ENCODE data around the gene PP2D1. TPM values are rescaled to one million over a fixed set of nuclear protein-coding genes. Genes with fewer than 3 reads are reported as not detected.
"Not testable (repeated sequence)": the region's sequence is repeated elsewhere in the genome, so short reads cannot be mapped to it uniquely, and the experiment has no call there.

PP2D1 gene
- total and polyA plus RNA-seq, 9 of the 15 experiments (the other 6 are each of a cell fraction or from before 2014, with no cell fraction given), result 0.07 to 0.10 TPM; not detected in 7

- Histone ChIP-seq H2AFZ (ENCODE audit: low read depth, low read length) (no peak overlapping the region), H3K4me1 (replicated peaks in 1 of 2; ENCODE audit: control insufficient read depth in 2 of 2, insufficient read depth in 2 of 2, low read length in 2 of 2) (peaks cover 6 to 21% of the 10 kb centered on the region in 2 experiments; a peak in 4 of 5 replicates), H3K4me3 (no peak overlapping the region), H3K4me2 (ENCODE audit: insufficient read depth, low read length) (no peak overlapping the region), H3K27ac (ENCODE audit: extremely low read depth, low read depth, low read length) (no peak overlapping the region), H4K20me1 (replicated peaks; ENCODE audit: control insufficient read depth, insufficient read depth, low read length) (0 out of 2 replicates have a peak, but pooled peaks cover 5% of the 10 kb centered on the region), H3K27me3 (ENCODE audit: control insufficient read depth in 2 of 2, insufficient read depth in 2 of 2, low read length in 2 of 2) (no peaks in the 10 kb centered on the region), H3K9ac (ENCODE audit: insufficient read depth in 1 of 2, low read depth in 2 of 2, low read length in 2 of 2) (no peak overlapping the region), H3K9me3 (replicated peaks; ENCODE audit: control insufficient read depth, insufficient read depth, low read depth, low read length) (no peaks in the 10 kb centered on the region), H3K79me2 (ENCODE audit: control insufficient read depth, insufficient read depth, low read length) (peaks cover 99% of the 10 kb centered on the region), H3K36me3 (ENCODE audit: control insufficient read depth, insufficient read depth, low read length) (peaks cover 71% of the 10 kb centered on the region), H3K9me1 (ENCODE audit: control insufficient read depth, insufficient read depth, low read length) (peaks cover 2% of the 10 kb centered on the region)
- 71% methylated on average over 4 of the region's 4 CpGs for WGBS (ENCODE audit: insufficient coverage, low coverage, missing lambda C conversion rate)
- DNase-seq (ENCODE audit: extremely low read depth in 1 of 4, low spot score in 3 of 4) (no peak), ATAC-seq (no peak), FAIRE-seq (no peak)
- intact Hi-C loops (cut with micrococcal nuclease), result no loop called here
- no TSS peak for BruUV-seq (replicated peaks)
- 0 out of 2 replicates have a peak, but pooled peaks have one; percentile 25 for TF ChIP-seq SMARCA5 (IDR thresholded peaks at IDR 0.05)
- TF ChIP-seq RBM25 (IDR thresholded peaks at IDR 0.05; ENCODE audit: low read depth, low read length, severe bottlenecking), result peak; percentile 20
- TF ChIP-seq TFAM (CRISPR knock-in tag; conservative IDR thresholded peaks at IDR 0.05), result no peak
- peak; percentile 90 for TF ChIP-seq ZNF121 (CRISPR knock-in tag; conservative IDR thresholded peaks at IDR 0.05)
- TF ChIP-seq ETV5 (CRISPR knock-in tag; IDR thresholded peaks at IDR 0.05; ENCODE audit: low read depth), result no peak
- ChIA-PET CTCF (ENCODE audit: low intra/inter-chr PET ratio) (no interaction called here), POLR2A (interaction anchor here (1.0 to 6.1 kb wide), 2 partner anchors 11 kb away, joined by 4 to 34 read pairs; no protein-coding TSS in a partner anchor)
- in situ Hi-C loops (cut with MboI), result no loop called here
Measured at GRCh38 chr3:19959505-19959904, 52.6 kb downstream of the PP2D1 start.

GRCh38 chr3:19957354-19957753 lies 54.7 kb downstream of the PP2D1 start:
- H3K27ac ChIP-seq (ENCODE audit: extremely low read depth, low read depth, low read length); in situ Hi-C loops (cut with MboI); H3K4me2 ChIP-seq (ENCODE audit: insufficient read depth, low read length); H3K27me3 ChIP-seq (ENCODE audit: control insufficient read depth in 2 of 2, insufficient read depth in 2 of 2, low read length in 2 of 2); H3K9me1 ChIP-seq (ENCODE audit: control insufficient read depth, insufficient read depth, low read length); CTCF ChIA-PET (ENCODE audit: low intra/inter-chr PET ratio); H3K4me3 ChIP-seq; H4K20me1 ChIP-seq (replicated peaks; ENCODE audit: control insufficient read depth, insufficient read depth, low read length); DNase-seq (ENCODE audit: extremely low read depth in 1 of 4, low spot score in 3 of 4); H3K9me3 ChIP-seq (replicated peaks; ENCODE audit: control insufficient read depth, insufficient read depth, low read depth, low read length); BruUV-seq (replicated peaks); intact Hi-C loops (cut with micrococcal nuclease); H2AFZ ChIP-seq (ENCODE audit: low read depth, low read length); FAIRE-seq; H3K9ac ChIP-seq (ENCODE audit: insufficient read depth in 1 of 2, low read depth in 2 of 2, low read length in 2 of 2): not testable (repeated sequence)
- peaks cover 6 to 21% of the 10 kb centered on the region in 2 experiments; a peak in 4 of 5 replicates for H3K4me1 ChIP-seq (replicated peaks in 1 of 2; ENCODE audit: control insufficient read depth in 2 of 2, insufficient read depth in 2 of 2, low read length in 2 of 2)
- POLR2A ChIA-PET, result interaction anchor here (0.8 to 6.1 kb wide), 4 partner anchors 8 to 229 kb away, joined by 3 to 34 read pairs (median 14); partner anchors contain the start of gene SGO1
- peaks cover 82% of the 10 kb centered on the region for H3K36me3 ChIP-seq (ENCODE audit: control insufficient read depth, insufficient read depth, low read length)
- TF ChIP-seq, protein P1, sequence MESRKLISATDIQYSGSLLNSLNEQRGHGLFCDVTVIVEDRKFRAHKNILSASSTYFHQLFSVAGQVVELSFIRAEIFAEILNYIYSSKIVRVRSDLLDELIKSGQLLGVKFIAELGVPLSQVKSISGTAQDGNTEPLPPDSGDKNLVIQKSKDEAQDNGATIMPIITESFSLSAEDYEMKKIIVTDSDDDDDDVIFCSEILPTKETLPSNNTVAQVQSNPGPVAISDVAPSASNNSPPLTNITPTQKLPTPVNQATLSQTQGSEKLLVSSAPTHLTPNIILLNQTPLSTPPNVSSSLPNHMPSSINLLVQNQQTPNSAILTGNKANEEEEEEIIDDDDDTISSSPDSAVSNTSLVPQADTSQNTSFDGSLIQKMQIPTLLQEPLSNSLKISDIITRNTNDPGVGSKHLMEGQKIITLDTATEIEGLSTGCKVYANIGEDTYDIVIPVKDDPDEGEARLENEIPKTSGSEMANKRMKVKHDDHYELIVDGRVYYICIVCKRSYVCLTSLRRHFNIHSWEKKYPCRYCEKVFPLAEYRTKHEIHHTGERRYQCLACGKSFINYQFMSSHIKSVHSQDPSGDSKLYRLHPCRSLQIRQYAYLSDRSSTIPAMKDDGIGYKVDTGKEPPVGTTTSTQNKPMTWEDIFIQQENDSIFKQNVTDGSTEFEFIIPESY (CRISPR knock-in tag; IDR thresholded peaks at IDR 0.05), result peak; percentile 99
- TF ChIP-seq NFATC3 (IDR thresholded peaks at IDR 0.05), result 0 out of 2 replicates have a peak, but pooled peaks have one; percentile 53
- WGBS (ENCODE audit: insufficient coverage, low coverage, missing lambda C conversion rate), result 86% methylated on average over 9 of the region's 9 CpGs
- peaks cover 99% of the 10 kb centered on the region for H3K79me2 ChIP-seq (ENCODE audit: control insufficient read depth, insufficient read depth, low read length)
- ATAC-seq, result peak; percentile 46

All from K562 (cell line).